ENCODE data around the gene CFAP157.
"Not testable (repeated sequence)": the region's sequence is repeated elsewhere in the genome, so short reads cannot be mapped to it uniquely, and the experiment has no call there.

The CFAP157 gene

GRCh38 chr9:127756233-127756632 lies 49.4 kb downstream of the CFAP157 start:
- no peaks in the 10 kb centered on the region for H3K36me3 ChIP-seq (ENCODE audit: insufficient read depth)
- no peaks in the 10 kb centered on the region for H4K20me1 ChIP-seq (ENCODE audit: insufficient read depth)
- H3K4me2 ChIP-seq = no peak overlapping the region
- H3K4me3 ChIP-seq (IDR thresholded peaks at IDR 0.05; ENCODE audit: insufficient read depth, low read depth, low read length) = no peak overlapping the region
- TF ChIP-seq CTCF (conservative IDR thresholded peaks at IDR 0.05; ENCODE audit: low read depth, low read length) = no peak
- no peaks in the 10 kb centered on the region for H3K27me3 ChIP-seq (ENCODE audit: insufficient read depth, low read depth)
- no peak overlapping the region for H2AFZ ChIP-seq (ENCODE audit: low read depth)
- H3K4me1 ChIP-seq (ENCODE audit: low read depth, poor library complexity, severe bottlenecking) = no peaks in the 10 kb centered on the region
- H3K27ac ChIP-seq = no peak overlapping the region
- H3K9ac ChIP-seq = no peak overlapping the region
- no peaks in the 10 kb centered on the region for H3K79me2 ChIP-seq (ENCODE audit: insufficient read depth, low read depth)

GRCh38 chr9:127756776-127757175 lies 50.0 kb downstream of the CFAP157 start:
- not testable (repeated sequence) for H3K4me2 ChIP-seq; H3K27ac ChIP-seq; H2AFZ ChIP-seq (ENCODE audit: low read depth); H3K4me3 ChIP-seq (IDR thresholded peaks at IDR 0.05; ENCODE audit: insufficient read depth, low read depth, low read length); H3K79me2 ChIP-seq (ENCODE audit: insufficient read depth, low read depth); H3K4me1 ChIP-seq (ENCODE audit: low read depth, poor library complexity, severe bottlenecking); H3K27me3 ChIP-seq (ENCODE audit: insufficient read depth, low read depth); H3K36me3 ChIP-seq (ENCODE audit: insufficient read depth); H3K9ac ChIP-seq; H4K20me1 ChIP-seq (ENCODE audit: insufficient read depth)

GRCh38 chr9:127758843-127759242 lies 52.1 kb downstream of the CFAP157 start:
- Histone ChIP-seq H2AFZ (ENCODE audit: low read depth) (no peak overlapping the region), H4K20me1 (ENCODE audit: insufficient read depth) (no peaks in the 10 kb centered on the region), H3K9ac (no peak overlapping the region), H3K27ac (no peak overlapping the region), H3K4me2 (no peak overlapping the region), H3K4me1 (ENCODE audit: low read depth, poor library complexity, severe bottlenecking) (no peaks in the 10 kb centered on the region), H3K4me3 (IDR thresholded peaks at IDR 0.05; ENCODE audit: insufficient read depth, low read depth, low read length) (no peak overlapping the region), H3K27me3 (ENCODE audit: insufficient read depth, low read depth) (no peaks in the 10 kb centered on the region), H3K79me2 (ENCODE audit: insufficient read depth, low read depth) (no peaks in the 10 kb centered on the region), H3K36me3 (ENCODE audit: insufficient read depth) (no peaks in the 10 kb centered on the region)
- no peak for TF ChIP-seq CTCF (conservative IDR thresholded peaks at IDR 0.05; ENCODE audit: low read depth, low read length)

GRCh38 chr9:127761061-127761460 lies 54.3 kb downstream of the CFAP157 start:
- no peaks in the 10 kb centered on the region for H3K36me3 ChIP-seq (ENCODE audit: insufficient read depth)
- no peak for TF ChIP-seq CTCF (conservative IDR thresholded peaks at IDR 0.05; ENCODE audit: low read depth, low read length)
- no peak overlapping the region for H3K9ac ChIP-seq
- H4K20me1 ChIP-seq (ENCODE audit: insufficient read depth) = no peaks in the 10 kb centered on the region
- H2AFZ ChIP-seq (ENCODE audit: low read depth) = no peak overlapping the region
- no peak overlapping the region for H3K27ac ChIP-seq
- H3K4me2 ChIP-seq = no peak overlapping the region
- no peaks in the 10 kb centered on the region for H3K79me2 ChIP-seq (ENCODE audit: insufficient read depth, low read depth)
- no peak overlapping the region for H3K4me3 ChIP-seq (IDR thresholded peaks at IDR 0.05; ENCODE audit: insufficient read depth, low read depth, low read length)
- no peaks in the 10 kb centered on the region for H3K27me3 ChIP-seq (ENCODE audit: insufficient read depth, low read depth)
- no peaks in the 10 kb centered on the region for H3K4me1 ChIP-seq (ENCODE audit: low read depth, poor library complexity, severe bottlenecking)

GRCh38 chr9:127761491-127761956 lies 54.7 kb downstream of the CFAP157 start:
- Histone ChIP-seq H3K36me3 (ENCODE audit: insufficient read depth) (no peaks in the 10 kb centered on the region), H3K4me2 (no peak overlapping the region), H3K4me3 (IDR thresholded peaks at IDR 0.05; ENCODE audit: insufficient read depth, low read depth, low read length) (no peak overlapping the region), H3K27me3 (ENCODE audit: insufficient read depth, low read depth) (no peaks in the 10 kb centered on the region), H2AFZ (ENCODE audit: low read depth) (no peak overlapping the region), H3K27ac (no peak overlapping the region), H4K20me1 (ENCODE audit: insufficient read depth) (no peaks in the 10 kb centered on the region), H3K9ac (no peak overlapping the region), H3K79me2 (ENCODE audit: insufficient read depth, low read depth) (no peaks in the 10 kb centered on the region), H3K4me1 (ENCODE audit: low read depth, poor library complexity, severe bottlenecking) (no peaks in the 10 kb centered on the region)
- no peak for TF ChIP-seq CTCF (conservative IDR thresholded peaks at IDR 0.05; ENCODE audit: low read depth, low read length)

All from KMS-11 (cell line).